HG03280 (cell line): ENCODE measurements around the gene NKRF.
A peak's percentile ranks its signal among the peaks of the same experiment; 100 is the strongest.

ENCODE experiments used
- ATAC-seq: cut with Tn5 transposase; IDR thresholded peaks from one replicate; pipeline ENCODE4 v1.9.1; 2021; ENCODE audit warnings: mild to moderate bottlenecking, moderate library complexity; ENCODE audit not compliant: unreplicated experiment

NKRF gene

GRCh38 chrX:119617517-119618164 lies 11.4 kb upstream of the NKRF start:
- ATAC-seq = no peak

DNA sequence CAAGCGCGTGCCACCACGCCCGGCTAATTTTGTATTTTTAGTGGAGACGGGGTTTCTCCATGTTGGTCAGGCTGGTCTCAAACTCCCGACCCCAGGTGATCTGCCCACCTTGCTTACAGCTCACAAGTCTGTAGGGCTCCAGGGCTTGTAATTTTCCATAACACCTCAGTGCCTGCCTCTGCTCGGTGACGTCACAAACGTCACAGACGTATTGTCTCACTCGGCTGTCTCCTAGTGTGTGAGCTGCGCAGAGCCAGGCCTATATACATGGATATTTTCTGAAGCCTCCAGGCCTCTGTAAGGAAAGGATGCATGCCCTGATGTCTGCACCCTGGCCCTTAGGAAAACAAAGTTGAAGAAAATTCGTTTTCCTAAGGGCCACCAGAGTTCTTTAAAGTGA lies 8.6 kb upstream of the NKRF start:
- no peak for ATAC-seq

DNA sequence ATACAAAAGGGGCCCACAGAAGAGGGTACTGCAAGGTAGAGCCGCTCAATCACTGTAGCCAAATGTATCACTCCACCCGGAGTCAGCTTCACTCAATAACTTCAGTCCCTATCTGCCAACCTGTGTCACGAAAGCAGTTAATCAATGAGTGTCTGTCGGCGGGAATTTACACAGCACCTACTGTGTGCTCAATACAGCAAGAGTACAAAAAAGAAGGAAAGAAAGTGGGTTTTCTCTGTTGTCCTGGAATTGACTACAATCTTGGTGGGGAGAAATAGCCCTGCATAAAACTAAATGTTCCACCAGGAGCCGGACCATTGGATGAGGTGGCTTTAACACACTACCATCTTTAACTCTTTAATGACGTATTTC lies 780 bp upstream of the NKRF start:
- no peak for ATAC-seq

DNA sequence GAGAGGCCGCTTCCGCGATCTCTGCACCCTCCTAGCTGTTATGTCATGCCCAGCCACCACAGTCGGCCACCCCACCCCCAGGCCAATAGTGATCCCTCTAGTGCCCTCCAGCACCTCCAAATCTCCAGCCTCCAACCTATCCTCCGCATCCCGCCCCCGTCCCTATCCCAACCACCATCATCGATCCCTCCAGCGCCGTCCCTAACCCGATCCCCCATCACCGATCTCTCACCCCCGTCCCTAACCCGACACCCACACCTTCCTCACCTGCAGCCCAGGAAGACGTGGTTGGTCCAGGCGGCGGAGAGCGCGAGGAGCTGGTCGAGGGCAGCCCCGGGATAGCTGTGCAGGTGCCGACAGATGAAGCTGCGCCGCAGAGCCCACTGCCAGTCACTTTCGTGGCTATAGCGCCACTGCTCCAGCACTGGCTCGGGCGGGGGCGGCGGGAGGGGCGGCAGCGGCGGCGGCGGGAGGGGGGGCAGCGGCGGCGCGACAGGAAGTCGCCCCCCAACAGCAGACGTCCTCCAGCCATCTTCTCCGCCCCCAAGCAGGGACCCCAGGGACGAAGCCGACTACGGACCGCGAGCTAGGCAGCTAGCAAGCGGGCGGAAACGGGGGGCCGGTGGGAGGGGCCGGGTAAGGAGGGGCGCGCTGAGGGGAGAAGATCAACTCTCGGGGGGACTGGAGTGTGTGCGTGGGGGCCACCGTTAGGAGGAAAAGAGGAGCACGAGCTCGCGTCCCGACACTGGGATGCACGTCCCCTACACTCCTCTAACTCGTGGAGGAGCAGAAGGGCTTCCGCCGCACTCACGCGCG lies 552 bp downstream of the NKRF start:
- ATAC-seq = peak; percentile 30

DNA sequence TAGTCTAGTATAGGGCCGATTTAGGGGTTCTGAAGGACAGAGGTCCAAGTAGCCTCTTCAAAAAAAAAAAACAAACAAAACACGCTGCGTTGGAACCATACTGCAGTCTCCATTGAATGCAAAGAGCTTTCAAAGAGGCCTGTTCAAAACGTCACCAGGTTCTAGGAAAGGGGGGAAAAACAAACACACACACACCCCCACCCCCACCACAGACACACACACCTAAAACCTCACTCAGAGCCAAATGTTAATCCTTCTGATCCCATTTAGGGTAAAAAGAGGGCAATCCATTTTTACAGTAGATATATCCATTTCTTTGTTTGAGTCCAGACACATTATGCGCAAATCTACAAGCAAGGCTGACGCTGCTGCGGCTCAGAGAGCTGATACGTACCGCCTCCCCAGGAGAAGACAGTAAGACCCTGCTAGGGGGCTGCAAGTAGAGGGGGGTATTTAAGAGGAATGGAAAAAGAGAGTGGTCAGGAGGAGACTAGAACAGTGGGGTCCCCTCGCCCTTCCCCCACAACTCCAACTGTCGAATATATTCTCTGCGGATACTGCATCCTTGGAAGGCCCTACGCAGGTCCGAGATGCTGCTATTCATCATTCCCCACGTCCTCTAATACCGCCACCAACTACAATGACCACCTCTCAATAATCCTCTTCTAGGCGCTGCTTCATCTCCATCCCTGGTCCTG lies 1.3 kb downstream of the NKRF start:
- ATAC-seq = no peak

DNA sequence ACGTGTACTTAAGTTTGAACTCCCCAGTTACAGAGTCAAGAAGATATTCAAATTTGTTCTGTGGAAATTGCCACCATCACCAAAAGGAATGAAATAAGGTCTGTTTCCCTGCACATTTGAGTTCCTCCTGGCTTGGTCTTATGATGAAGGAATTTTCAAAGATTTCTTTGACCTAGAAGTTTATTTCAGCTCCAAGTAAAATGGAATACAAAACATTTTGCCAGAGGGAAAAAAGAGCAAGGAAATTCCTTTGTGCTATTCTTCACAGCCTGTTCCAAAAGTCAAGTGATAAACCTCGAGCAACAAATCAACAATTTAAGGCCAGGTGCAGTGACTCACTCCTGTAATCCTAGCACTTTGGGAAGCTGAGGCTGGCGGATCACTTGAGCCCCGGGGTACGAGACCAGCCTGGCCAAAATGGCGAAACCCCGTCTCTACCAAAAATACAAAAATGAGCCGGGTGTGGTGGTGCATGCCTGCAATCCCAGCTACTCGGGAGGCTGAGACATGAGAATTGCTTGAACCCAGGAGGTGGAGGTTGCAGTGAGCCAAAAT lies 3.4 kb downstream of the NKRF start:
- ATAC-seq = no peak

- ATAC-seq = no peak
Observed at GRCh38 chrX:119589810-119590209, 16.4 kb downstream of the NKRF start.

DNA sequence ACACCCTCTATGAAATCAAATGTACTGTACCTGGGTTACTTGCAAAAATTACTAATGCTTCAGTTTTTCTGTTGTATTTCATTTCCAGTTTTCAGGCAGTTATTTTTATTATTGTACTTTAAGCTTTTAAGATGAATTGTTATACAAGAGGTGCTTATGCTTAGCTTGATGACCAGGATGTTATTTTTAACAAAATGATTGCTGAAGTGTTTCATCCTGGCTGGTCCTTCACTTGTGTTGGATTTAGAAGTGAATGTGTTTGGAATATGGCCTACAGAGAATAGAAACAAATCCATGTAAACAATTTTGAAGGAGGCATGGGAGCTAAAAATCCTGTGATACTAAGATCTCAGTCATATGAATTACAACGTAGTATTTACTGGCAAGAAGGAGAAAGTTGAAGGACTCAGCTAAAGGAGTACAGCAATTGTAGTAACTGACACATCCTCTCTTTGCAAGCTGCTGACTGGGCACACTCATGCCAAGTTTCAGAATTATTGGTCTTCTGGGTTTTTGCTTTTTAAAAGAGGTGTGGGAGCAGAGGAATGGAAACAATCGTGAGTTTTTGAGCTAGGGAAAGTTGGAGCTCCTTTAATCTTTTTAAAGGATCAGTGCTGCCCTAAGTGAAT lies 22.7 kb downstream of the NKRF start:
- ATAC-seq = no peak

GRCh38 chrX:119579414-119579813 lies 26.8 kb downstream of the NKRF start:
- no peak for ATAC-seq

- ATAC-seq = peak; percentile 78
Observed at GRCh38 chrX:119574394-119575266, 31.6 kb downstream of the NKRF start, which contains the start of gene UBE2A. TSS of gene UBE2A (plus strand) at chrX:119574563. CDS start at chrX:119574712, 149 bp downstream.

GRCh38 chrX:119573840-119574393 lies 32.3 kb downstream of the NKRF start:
- peak; percentile 25 for ATAC-seq

- ATAC-seq = no peak
Observed at GRCh38 chrX:119573222-119573621, 33.0 kb downstream of the NKRF start.

DNA sequence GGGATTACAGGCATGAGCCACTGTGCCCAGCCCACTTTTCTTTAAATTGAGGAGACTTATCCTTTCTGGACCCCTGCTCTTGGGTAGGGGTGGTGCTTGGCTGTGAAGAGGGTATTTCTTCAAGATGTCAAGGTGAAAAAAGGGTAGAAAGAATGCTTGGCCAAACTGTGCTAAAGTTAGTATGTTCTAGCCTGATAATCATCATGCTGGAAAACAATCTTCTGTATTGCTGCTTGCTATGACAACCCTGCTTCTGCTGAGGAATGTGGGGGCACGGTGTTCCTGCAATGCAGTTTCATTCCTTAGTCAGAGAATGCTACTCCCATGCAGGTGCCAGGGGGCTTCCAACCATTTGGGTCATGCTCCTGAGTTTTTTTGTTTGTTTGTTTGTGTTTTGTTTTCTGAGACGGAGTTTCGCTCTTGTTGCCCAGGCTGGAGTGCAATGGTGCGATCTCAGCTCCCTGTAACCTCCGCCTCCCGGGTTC lies 35.8 kb downstream of the NKRF start:
- no peak for ATAC-seq

GRCh38 chrX:119565107-119565663 lies 41.0 kb downstream of the NKRF start, which contains the start of gene STEEP1:
TSS of gene STEEP1 (minus strand) at chrX:119565409. CDS start at chrX:119565355, 54 bp downstream.
- peak; percentile 93 for ATAC-seq

DNA sequence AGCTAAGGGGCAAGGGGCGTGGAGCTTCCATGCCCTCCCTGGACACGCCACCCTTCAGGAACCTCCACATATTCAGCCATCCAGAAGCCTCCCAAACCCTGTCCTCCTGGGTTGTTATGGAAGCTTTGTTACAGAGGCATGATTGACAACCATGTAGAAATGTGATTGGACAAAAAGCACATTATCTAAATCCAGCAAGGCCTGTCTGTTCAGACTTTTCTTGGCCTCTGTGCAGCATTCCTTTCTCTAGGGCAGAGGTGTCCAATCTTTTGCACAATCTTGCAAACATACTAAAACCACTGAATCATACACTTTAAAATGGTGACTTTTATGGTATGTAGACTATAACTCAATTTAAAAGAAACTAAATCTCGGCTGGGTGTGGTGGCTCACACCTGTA lies 53.7 kb downstream of the NKRF start:
- ATAC-seq = no peak

DNA sequence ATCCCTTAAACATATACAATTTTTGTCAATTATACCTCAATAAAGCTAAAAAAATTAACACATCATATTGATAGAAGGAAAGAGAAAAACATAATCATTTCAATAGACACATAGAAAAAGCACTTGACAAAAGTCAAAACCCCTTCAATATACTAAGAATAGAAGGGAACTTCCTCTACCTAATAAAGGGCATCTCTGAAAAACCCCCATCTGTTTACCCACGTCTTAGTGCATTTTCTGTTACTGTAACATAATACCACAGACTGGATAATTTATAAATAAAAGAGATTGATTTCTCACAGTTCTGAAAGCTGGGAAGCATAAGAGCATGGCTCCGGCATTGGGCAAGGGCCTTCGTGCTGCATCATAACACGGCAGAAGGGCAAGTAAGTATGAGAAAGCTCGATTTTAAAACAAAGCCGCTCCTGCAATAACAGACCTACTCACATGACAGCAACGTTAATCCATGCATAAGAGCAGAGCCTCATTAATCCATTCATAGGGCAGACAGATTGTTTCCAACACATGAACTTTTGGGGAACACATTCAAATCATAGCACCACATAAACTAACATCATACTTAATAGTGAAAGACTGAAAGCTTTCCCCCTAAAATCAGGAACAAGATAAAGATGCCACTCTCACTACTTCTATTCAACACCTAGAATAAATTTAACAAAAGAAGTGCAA lies 56.8 kb downstream of the NKRF start:
- no peak for ATAC-seq

GRCh38 chrX:119541188-119541587 lies 65.0 kb downstream of the NKRF start:
- ATAC-seq = no peak

- no peak for ATAC-seq
Observed at GRCh38 chrX:119539872-119540271, 66.4 kb downstream of the NKRF start.
